ENCODE results near the gene UGT1A7.

The UGT1A7 gene

DNA sequence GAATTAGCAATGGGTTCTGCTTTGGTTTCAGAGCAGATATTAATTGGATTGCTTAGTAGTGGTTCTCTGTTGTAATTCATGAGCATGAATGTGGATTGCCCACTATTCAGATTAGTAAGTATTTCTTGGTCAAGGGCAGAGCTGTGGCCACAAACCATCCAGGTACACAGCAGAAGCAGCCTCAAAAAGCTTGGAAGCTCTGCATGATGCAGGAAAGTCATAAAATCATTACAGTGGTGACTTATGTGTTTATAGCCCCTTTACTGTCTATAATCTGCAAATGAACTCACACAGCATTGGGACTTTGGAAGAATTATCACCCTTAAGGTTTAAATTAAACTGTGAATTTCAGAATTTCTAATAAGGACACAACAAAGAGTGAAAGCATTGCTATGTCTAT lies 76.4 kb downstream of the UGT1A7 start:
- in situ Hi-C loops (cut with HindIII; ENCODE audit: low sequenced_read_pairs), result no loop called here

GRCh38 chr2:233758849-233759248 lies 77.1 kb downstream of the UGT1A7 start:
- in situ Hi-C loops (cut with HindIII; ENCODE audit: low sequenced_read_pairs), result no loop called here

GRCh38 chr2:233760043-233760442 lies 78.3 kb downstream of the UGT1A7 start, which contains the start of gene UGT1A1:
UGT1A1 (plus strand) TSS chr2:233760270; CDS start chr2:233760288, 18 bp downstream.
- in situ Hi-C loops (cut with HindIII; ENCODE audit: low sequenced_read_pairs), result no loop called here

- in situ Hi-C loops (cut with HindIII; ENCODE audit: low sequenced_read_pairs), result no loop called here
Observed at GRCh38 chr2:233761040-233761769, 79.5 kb downstream of the UGT1A7 start.

- in situ Hi-C loops (cut with HindIII; ENCODE audit: low sequenced_read_pairs), result no loop called here
Observed at GRCh38 chr2:233764264-233764663, 82.6 kb downstream of the UGT1A7 start.

DNA sequence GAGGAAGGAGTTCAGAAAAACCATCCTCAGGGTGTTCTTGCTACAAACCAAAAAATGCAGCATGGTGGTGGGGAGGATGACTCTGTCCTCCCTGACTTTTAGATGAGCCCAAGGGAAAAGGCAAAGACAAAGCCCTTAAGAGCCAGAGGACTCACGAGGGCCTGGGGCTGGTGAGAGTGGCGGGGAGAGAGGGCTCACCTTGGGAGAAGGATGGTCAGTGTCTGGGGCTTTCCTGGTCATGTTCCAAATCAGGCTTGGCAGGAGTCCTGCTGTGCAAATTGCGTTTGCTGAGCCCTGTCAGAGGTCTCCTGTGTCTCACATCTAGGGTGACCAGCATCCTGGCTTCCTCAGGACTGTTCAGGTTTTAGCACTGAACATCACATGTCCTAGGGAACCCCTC lies 83.1 kb downstream of the UGT1A7 start:
- in situ Hi-C loops (cut with HindIII; ENCODE audit: low sequenced_read_pairs), result no loop called here

GRCh38 chr2:233766416-233766815 lies 84.7 kb downstream of the UGT1A7 start:
- in situ Hi-C loops (cut with HindIII; ENCODE audit: low sequenced_read_pairs), result no loop called here

- in situ Hi-C loops (cut with HindIII; ENCODE audit: low sequenced_read_pairs), result no loop called here
Observed at GRCh38 chr2:233768076-233768475, 86.4 kb downstream of the UGT1A7 start.

DNA sequence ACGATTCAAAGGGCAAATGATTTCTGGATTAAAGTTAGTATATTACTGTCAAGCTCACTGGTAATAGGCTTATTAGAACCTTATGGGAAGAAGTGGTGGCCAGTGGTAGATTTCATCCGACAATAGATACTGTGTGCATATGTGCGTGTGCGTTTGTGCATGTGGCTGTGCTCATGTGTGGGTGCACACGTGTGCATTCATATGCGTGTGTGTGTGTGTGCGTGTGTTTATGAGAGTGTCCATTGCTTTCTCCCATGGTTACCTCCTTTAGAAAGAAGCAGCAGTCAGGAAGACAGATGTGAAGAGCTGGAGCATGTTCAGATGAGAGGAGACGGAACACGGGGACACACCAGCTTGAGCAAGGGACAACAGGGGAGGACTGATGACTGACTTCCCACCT lies 87.6 kb downstream of the UGT1A7 start:
- in situ Hi-C loops (cut with HindIII; ENCODE audit: low sequenced_read_pairs), result no loop called here

DNA sequence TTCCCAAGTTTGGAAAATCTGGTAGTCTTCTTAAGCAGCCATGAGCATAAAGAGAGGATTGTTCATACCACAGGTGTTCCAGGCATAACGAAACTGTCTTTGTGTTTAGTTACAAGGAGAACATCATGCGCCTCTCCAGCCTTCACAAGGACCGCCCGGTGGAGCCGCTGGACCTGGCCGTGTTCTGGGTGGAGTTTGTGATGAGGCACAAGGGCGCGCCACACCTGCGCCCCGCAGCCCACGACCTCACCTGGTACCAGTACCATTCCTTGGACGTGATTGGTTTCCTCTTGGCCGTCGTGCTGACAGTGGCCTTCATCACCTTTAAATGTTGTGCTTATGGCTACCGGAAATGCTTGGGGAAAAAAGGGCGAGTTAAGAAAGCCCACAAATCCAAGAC lies 90.5 kb downstream of the UGT1A7 start:
- in situ Hi-C loops (cut with HindIII; ENCODE audit: low sequenced_read_pairs), result no loop called here

DNA sequence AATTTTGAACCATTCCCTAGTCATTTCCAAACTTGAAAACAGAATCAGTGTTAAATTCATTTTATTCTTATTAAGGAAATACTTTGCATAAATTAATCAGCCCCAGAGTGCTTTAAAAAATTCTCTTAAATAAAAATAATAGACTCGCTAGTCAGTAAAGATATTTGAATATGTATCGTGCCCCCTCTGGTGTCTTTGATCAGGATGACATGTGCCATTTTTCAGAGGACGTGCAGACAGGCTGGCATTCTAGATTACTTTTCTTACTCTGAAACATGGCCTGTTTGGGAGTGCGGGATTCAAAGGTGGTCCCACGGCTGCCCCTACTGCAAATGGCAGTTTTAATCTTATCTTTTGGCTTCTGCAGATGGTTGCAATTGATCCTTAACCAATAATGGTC lies 90.9 kb downstream of the UGT1A7 start:
- in situ Hi-C loops (cut with HindIII; ENCODE audit: low sequenced_read_pairs), result no loop called here

DNA sequence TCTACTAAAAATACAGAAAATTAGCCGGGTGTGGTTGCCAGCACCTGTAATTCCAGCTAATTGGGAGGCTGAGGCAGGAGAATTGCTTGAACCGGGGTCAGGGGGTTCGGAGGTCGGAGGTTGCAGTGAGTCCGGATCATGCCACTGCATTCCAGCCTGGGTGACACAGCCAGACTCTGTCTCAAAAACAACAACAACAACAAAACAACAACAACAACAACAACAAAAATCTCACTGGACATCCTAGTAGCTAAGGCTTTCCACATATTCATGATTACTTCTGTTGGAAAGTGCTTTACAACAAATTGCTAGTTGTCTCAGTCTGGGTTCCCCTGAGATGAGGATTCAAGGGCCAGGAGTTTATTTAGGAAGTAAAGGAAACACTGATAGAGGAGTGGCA lies 92.2 kb downstream of the UGT1A7 start:
- in situ Hi-C loops (cut with HindIII; ENCODE audit: low sequenced_read_pairs), result no loop called here

DNA sequence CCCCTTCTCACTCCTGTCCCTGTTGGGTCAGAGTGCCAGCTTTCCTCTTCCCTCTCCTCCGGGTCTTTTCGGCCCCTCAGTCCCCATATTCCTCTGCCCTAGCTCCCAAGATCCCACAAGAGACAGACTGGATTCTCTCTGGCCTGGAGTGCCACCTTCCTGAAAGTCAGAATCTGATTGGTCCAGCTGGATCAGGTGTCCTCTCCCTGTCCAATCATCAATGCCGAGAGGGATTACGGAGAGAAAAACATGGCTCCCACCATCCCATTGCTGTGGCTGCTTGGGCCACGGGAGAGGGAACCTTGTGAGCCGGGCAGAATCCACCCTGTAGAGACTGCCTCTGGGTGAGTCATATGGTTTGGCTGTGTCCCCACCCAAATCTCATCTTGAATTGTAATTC lies 93.7 kb downstream of the UGT1A7 start:
- in situ Hi-C loops (cut with HindIII; ENCODE audit: low sequenced_read_pairs), result no loop called here

GRCh38 chr2:233778030-233778429 lies 96.3 kb downstream of the UGT1A7 start, which contains the start of gene MROH2A:
MROH2A (plus strand) TSS chr2:233778330; CDS start chr2:233779359, 1,029 bp downstream.
- in situ Hi-C loops (cut with HindIII; ENCODE audit: low sequenced_read_pairs), result no loop called here

DNA sequence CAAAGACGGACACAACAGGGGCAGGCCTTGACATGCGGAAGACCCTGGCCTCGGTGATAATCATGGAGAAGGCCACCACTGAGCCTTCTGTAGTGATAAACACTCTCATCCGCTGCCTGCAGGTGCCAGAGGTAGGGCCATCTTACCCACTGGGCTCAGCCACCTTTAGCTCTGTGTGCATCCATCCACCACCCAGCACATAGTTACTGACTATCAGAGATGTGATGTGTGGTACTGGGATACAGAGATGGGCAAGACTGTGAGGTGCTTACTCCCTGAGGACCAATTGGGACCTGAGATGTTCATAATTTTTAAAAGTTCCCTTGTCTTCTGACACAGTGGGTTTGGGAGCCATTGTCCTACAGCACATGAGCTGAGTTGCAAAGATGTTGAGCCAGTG lies 98.0 kb downstream of the UGT1A7 start:
- in situ Hi-C loops (cut with HindIII; ENCODE audit: low sequenced_read_pairs), result no loop called here

DNA sequence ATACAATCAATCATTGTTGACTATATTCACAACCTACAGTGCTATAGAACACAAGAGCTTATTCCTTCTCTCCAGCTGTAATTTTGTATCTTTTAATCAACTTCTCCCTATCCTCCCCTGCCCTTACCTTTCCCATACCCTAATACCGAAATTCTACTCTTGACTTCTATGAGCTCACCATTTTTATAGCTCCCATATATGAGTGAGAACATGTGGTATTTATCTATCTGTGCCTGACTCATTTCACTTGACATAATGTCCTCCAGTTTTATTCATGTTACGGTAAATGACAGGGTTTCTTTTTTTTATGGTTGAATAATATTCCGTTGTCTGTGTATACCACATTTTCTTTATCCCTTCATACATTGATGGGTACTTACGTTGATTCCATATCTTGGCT lies 99.1 kb downstream of the UGT1A7 start:
- in situ Hi-C loops (cut with HindIII; ENCODE audit: low sequenced_read_pairs), result no loop called here

DNA sequence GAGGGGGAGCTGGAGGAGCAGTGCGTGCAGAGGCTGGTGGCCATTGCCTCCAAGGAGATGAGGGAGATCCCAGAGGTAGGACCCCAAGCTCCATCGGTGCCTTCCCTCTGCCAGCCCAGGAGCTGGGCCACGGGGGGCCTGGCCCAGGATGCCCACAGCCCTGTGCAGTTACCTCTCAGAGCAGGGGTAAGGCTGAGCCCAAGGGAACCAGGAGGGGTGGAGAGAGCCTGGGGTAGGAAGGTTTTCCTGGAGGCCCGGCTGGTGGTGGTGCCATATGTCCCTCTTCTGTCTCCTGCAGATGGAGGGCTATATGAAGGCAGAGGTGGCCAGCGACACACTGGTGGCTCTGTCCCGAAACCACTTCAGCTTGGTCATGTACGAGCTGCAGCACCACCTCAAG lies 107.9 kb downstream of the UGT1A7 start:
- in situ Hi-C loops (cut with HindIII; ENCODE audit: low sequenced_read_pairs), result no loop called here

DNA sequence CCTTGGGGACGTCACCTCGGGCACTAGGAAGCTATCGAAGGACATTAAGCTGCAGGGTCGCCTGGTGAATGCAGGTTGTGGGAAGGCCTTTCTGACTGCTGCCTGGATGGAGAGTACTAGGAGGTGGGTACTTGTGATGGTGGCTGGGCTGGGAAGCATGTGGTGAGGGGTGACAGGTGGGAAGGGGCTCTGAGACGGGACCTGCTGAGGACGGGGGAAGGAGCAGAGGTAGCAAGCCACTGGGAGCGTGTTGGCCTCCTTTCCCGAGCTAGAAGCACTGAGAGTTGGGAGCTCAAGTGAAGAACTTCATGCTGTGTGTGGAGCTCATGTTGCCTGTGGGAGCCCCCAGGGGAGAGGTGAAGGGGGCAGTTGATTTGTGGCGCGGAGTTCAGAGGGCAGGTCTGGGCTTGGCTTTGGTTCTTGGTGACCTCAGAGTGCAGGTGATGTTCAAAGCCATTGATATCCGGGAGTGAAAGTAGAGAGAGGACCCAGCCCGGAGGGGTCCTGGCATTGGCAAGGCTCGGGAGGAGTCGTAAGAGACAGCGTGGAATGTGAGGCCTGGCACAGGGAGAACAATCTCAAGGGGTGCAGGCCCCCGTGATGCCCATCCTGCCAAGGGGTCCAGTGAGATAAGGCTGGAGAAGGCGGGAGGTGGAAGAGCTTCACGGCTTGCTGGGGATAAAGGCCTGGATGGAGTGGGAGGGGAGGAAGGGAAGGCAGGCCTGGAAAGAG lies 109.6 kb downstream of the UGT1A7 start:
- in situ Hi-C loops (cut with HindIII; ENCODE audit: low sequenced_read_pairs), result no loop called here

DNA sequence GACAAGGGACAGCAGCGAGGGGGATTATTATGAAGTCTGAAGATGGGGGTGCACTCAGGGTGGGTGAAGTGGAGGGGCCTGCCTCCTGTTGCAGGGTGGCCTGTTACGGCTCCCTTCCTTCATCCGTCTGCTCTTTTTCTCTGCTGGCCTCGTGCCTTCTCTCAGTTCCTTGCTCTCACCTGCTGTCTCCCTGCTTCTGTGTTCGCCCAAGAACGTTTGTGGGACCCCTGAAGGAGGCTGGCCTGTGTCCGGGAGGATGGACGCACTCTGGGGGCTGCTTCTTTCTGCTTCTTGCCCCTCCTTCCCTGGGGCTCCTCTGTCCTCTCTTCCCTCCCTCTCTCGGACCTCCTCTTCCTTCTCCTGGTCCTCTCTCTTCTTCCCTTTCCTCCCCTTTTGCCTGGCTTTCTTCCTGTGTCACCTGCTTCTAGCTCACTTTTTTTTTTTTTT lies 110.2 kb downstream of the UGT1A7 start:
- in situ Hi-C loops (cut with HindIII; ENCODE audit: low sequenced_read_pairs), result no loop called here

DNA sequence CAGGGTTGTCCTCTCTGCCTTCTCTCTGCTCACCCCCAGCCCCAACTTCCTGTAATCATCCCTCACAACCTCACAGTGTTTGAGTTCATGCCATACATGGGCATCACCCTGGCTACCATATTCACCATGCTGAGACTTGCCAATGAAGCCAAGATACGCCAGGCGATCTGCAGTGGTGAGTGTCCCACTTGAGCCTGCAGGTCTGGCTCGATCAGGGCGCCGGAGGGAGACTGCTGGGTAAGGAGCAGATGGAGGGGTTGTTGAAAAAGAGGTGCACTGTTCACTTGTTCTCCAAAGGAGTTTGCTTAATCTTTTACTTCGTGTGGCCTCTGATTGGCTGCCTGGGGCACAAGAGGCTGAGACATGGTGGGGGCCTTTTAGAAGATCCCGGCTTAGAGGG lies 111.0 kb downstream of the UGT1A7 start:
- in situ Hi-C loops (cut with HindIII; ENCODE audit: low sequenced_read_pairs), result no loop called here

- in situ Hi-C loops (cut with HindIII; ENCODE audit: low sequenced_read_pairs), result no loop called here
Observed at GRCh38 chr2:233793465-233794127, 111.9 kb downstream of the UGT1A7 start.
